K562 (cell line): Measurements from ENCODE around the gene FBXW8. TPM values are rescaled to one million over a fixed set of nuclear protein-coding genes. Genes with fewer than 3 reads are reported as not detected.

Experiments
- CXXC5 ChIP-seq: fragments of 250-450 bp; sonication (Bioruptor Pico); IDR thresholded peaks from 2 replicates; pipeline ENCODE4 v1.8.0; 2022; ENCODE audit warnings: inconsistent platforms, mild to moderate bottlenecking, moderate library complexity
- EHMT2 ChIP-seq: fragments of 450-650 bp; IDR thresholded peaks from 2 replicates; pipeline ENCODE4 v1.6.1; 2018; ENCODE audit warnings: antibody characterized with exemption
- HNRNPL ChIP-seq: fragments of 200-400 bp; formaldehyde crosslinking; IDR thresholded peaks from 2 replicates; pipeline ENCODE4 v1.6.1; 2017; ENCODE audit warnings: low read depth, mild to moderate bottlenecking, low read length
- LARP7 ChIP-seq: fragments of 450-650 bp; IDR thresholded peaks from 2 replicates; pipeline ENCODE4 v1.6.1; 2016
- MIER1 ChIP-seq: fragments of 450-650 bp; IDR thresholded peaks from 2 replicates; pipeline ENCODE4 v1.6.1; 2016; ENCODE audit warnings: antibody characterized with exemption, mild to moderate bottlenecking, low read depth
- OTX1 ChIP-seq: fragments of 450-650 bp; formaldehyde crosslinking; IDR thresholded peaks from 2 replicates; pipeline ENCODE4 v1.4.0; 2022; ENCODE audit warnings: mild to moderate bottlenecking
- RNF2 ChIP-seq: sonication (generic); IDR thresholded peaks from 2 replicates; pipeline ENCODE4 v1.6.1; 2016
- ZC3H8 ChIP-seq: fragments of 450-650 bp; IDR thresholded peaks from 2 replicates; pipeline ENCODE4 v1.6.1; 2017
- ZEB2 ChIP-seq: fragments of 450-650 bp; IDR thresholded peaks from 2 replicates; pipeline ENCODE4 v1.6.1; 2016
- polyA plus RNA-seq, 8 experiments: library from polyadenylated mRNA; depleted of rRNA in 4 of 8; stranded (reverse) in 5 of 8; unstranded in 3 of 8; fragments of >200 nt; fragmentation: Nextera tagmentation in 2 of 8; fragmentation: Illumina TruSeq in 1 of 8; extraction: Ambion mirVana in 2 of 8; extraction: Trizol in 1 of 8; gene quantifications; 2 replicates each; pipeline versions ENCODE4 v1.2.1 to v1.2.3, GENCODE V29; 2011 to 2014; ENCODE audit warnings: inconsistent platforms in 1 of 8, missing spikeins in 1 of 8
- total RNA-seq, 7 experiments: library from RNA; depleted of rRNA in 6 of 7; stranded (reverse); fragments of >200 nt in 6 of 7; fragmentation: Illumina TruSeq in 2 of 7; extraction: Trizol in 2 of 7; gene quantifications; 2 replicates each; pipeline versions ENCODE4 v1.2.1 to v1.2.3, GENCODE V29; 2011 to 2021; ENCODE audit warnings: low replicate concordance in 1 of 7
- TF ChIP-seq, protein P1 (sequence below), 2 experiments: fragments of 450-650 bp; IDR thresholded peaks; 2 replicates each; pipeline ENCODE4 v1.6.1; 2016; ENCODE audit warnings: mild to moderate bottlenecking in 2 of 2, borderline replicate concordance in 1 of 2, low read depth in 1 of 2, moderate library complexity in 1 of 2
- TF ChIP-seq, protein P2 (sequence below), 2 experiments: fragments of 450-650 bp; IDR thresholded peaks; 2 replicates each; pipeline ENCODE4 v1.6.1; 2016
- TF ChIP-seq, protein P3 (sequence below): IDR thresholded peaks from 2 replicates; pipeline ENCODE4 v1.6.1; 2016; ENCODE audit warnings: missing genetic modification characterization, missing compliant biosample characterization
- TF ChIP-seq, protein P4 (sequence below): fragments of 200-800 bp; sonication (Bioruptor generic); IDR thresholded peaks from 2 replicates; pipeline ENCODE4 v1.6.1; 2016; ENCODE audit warnings: missing genetic modification characterization, missing compliant biosample characterization

FBXW8 gene
- total and polyA plus RNA-seq, 9 of the 15 experiments (the other 6 are each of a cell fraction or from before 2014, with no cell fraction given), result 0.58 to 8.3 (median 4.4) TPM

GRCh38 chr12:116916714-116917114, 6.0 kb downstream of the FBXW8 start (continued):
- TF ChIP-seq, protein P1, sequence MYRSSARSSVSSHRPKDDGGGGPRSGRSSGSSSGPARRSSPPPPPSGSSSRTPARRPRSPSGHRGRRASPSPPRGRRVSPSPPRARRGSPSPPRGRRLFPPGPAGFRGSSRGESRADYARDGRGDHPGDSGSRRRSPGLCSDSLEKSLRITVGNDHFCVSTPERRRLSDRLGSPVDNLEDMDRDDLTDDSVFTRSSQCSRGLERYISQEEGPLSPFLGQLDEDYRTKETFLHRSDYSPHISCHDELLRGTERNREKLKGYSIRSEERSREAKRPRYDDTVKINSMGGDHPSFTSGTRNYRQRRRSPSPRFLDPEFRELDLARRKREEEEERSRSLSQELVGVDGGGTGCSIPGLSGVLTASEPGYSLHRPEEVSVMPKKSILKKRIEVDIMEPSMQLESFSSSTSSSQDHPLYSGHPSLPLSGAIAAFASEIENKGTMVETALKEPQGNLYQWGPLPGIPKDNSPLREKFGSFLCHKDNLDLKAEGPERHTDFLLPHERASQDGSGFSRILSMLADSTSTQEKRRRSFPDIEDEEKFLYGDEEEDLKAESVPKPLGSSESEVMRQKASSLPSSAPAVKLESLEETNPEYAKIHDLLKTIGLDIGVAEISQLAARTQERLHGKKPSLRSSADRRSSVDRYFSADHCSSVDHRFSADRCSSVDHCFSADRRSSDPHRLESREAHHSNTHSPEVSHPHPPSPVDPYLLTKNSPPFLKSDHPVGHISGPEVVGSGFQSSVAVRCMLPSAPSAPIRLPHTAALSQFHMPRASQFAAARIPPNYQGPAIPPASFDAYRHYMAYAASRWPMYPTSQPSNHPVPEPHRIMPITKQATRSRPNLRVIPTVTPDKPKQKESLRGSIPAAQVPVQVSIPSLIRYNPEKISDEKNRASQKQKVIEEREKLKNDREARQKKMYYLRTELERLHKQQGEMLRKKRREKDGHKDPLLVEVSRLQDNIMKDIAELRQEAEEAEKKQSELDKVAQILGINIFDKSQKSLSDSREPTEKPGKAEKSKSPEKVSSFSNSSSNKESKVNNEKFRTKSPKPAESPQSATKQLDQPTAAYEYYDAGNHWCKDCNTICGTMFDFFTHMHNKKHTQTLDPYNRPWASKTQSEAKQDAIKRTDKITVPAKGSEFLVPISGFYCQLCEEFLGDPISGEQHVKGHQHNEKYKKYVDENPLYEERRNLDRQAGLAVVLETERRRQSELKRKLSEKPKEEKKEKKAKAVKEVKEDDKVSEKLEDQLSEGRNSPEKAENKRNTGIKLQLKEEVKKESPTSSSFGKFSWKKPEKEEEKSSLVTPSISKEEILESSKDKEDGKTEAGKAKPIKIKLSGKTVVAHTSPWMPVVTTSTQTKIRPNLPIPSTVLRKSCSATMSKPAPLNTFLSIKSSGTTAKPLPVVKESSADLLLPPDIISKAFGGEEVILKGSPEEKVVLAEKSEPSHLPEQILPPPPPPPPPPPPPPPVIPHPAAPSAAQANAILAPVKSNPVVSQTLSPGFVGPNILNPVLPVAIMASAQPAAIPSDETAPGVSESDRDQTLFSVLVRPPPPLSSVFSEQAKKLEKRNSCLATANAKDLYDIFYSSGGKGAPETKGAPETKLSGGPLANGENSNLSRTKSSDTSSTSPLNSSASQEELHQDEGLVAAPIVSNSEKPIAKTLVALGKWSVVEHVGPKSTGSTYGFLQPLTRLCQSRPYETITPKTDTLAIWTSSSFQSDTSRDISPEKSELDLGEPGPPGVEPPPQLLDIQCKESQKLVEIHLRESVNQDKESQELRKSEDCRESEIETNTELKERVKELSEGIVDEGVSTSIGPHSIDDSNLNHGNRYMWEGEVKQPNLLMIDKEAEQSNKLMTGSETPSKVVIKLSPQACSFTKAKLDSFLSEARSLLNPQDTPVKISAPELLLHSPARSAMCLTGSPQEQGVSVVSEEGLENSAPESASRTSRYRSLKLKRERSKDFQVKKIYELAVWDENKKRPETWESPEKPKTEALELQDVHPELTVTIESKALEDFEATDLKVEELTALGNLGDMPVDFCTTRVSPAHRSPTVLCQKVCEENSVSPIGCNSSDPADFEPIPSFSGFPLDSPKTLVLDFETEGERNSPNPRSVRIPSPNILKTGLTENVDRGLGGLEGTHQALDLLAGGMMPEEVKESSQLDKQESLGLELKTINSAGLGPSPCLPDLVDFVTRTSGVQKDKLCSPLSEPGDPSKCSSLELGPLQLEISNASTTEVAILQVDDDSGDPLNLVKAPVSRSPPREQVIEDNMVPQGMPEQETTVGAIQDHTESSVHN (IDR thresholded peaks at IDR 0.05; ENCODE audit: borderline replicate concordance in 1 of 2, low read depth in 1 of 2), result no peak
- TF ChIP-seq MIER1 (peak; percentile 76; the same call in 1 of the 2 replicates), RNF2 (0 out of 2 replicates have a peak, but pooled peaks have one; percentile 38), LARP7 (peak; percentile 92; the same call in 1 of the 2 replicates), OTX1 (CRISPR knock-in tag) (peak; percentile 76; the same call in 1 of the 2 replicates), HNRNPL (peak; percentile 74), CXXC5 (peak; percentile 33; the same call in 1 of the 2 replicates), ZEB2 (peak; percentile 85), EHMT2 (peak; percentile 89), ZC3H8 (no peak)
- TF ChIP-seq, protein P2, sequence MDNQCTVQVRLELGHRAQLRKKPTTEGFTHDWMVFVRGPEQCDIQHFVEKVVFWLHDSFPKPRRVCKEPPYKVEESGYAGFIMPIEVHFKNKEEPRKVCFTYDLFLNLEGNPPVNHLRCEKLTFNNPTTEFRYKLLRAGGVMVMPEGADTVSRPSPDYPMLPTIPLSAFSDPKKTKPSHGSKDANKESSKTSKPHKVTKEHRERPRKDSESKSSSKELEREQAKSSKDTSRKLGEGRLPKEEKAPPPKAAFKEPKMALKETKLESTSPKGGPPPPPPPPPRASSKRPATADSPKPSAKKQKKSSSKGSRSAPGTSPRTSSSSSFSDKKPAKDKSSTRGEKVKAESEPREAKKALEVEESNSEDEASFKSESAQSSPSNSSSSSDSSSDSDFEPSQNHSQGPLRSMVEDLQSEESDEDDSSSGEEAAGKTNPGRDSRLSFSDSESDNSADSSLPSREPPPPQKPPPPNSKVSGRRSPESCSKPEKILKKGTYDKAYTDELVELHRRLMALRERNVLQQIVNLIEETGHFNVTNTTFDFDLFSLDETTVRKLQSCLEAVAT (IDR thresholded peaks at IDR 0.05), result peak; percentile 78 to 88
- TF ChIP-seq, protein P3, sequence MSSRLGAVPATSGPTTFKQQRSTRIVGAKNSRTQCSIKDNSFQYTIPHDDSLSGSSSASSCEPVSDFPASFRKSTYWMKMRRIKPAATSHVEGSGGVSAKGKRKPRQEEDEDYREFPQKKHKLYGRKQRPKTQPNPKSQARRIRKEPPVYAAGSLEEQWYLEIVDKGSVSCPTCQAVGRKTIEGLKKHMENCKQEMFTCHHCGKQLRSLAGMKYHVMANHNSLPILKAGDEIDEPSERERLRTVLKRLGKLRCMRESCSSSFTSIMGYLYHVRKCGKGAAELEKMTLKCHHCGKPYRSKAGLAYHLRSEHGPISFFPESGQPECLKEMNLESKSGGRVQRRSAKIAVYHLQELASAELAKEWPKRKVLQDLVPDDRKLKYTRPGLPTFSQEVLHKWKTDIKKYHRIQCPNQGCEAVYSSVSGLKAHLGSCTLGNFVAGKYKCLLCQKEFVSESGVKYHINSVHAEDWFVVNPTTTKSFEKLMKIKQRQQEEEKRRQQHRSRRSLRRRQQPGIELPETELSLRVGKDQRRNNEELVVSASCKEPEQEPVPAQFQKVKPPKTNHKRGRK (tag), result no peak
- TF ChIP-seq, protein P4, sequence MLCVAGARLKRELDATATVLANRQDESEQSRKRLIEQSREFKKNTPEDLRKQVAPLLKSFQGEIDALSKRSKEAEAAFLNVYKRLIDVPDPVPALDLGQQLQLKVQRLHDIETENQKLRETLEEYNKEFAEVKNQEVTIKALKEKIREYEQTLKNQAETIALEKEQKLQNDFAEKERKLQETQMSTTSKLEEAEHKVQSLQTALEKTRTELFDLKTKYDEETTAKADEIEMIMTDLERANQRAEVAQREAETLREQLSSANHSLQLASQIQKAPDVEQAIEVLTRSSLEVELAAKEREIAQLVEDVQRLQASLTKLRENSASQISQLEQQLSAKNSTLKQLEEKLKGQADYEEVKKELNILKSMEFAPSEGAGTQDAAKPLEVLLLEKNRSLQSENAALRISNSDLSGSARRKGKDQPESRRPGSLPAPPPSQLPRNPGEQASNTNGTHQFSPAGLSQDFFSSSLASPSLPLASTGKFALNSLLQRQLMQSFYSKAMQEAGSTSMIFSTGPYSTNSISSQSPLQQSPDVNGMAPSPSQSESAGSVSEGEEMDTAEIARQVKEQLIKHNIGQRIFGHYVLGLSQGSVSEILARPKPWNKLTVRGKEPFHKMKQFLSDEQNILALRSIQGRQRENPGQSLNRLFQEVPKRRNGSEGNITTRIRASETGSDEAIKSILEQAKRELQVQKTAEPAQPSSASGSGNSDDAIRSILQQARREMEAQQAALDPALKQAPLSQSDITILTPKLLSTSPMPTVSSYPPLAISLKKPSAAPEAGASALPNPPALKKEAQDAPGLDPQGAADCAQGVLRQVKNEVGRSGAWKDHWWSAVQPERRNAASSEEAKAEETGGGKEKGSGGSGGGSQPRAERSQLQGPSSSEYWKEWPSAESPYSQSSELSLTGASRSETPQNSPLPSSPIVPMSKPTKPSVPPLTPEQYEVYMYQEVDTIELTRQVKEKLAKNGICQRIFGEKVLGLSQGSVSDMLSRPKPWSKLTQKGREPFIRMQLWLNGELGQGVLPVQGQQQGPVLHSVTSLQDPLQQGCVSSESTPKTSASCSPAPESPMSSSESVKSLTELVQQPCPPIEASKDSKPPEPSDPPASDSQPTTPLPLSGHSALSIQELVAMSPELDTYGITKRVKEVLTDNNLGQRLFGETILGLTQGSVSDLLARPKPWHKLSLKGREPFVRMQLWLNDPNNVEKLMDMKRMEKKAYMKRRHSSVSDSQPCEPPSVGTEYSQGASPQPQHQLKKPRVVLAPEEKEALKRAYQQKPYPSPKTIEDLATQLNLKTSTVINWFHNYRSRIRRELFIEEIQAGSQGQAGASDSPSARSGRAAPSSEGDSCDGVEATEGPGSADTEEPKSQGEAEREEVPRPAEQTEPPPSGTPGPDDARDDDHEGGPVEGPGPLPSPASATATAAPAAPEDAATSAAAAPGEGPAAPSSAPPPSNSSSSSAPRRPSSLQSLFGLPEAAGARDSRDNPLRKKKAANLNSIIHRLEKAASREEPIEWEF (CRISPR knock-in tag), result 0 out of 2 replicates have a peak, but pooled peaks have one; percentile 35
